IMR-90 (cell line): Measurements from ENCODE around the gene GRAMD2A. TPM values are rescaled to one million over a fixed set of nuclear protein-coding genes. Genes with fewer than 3 reads are reported as not detected.

Experiments
- ATAC-seq: fragments of 200-7000 bp; cut with Tn5 transposase; 2 replicates; pipeline ENCODE4 v1.9.1; 2020; ENCODE audit warnings: low read depth, mild to moderate bottlenecking, moderate library complexity
- BruUV-seq: library from RNA; stranded (reverse); fragments of 400-500 nt; replicated peaks from 2 replicates; lab custom pipeline; 2021; lab: Mats Ljungman, UMichigan
- CTCF ChIA-PET: fragments of 300-600 bp; formaldehyde crosslinking; extraction: SDS; loops from one replicate; lab custom pipeline; 2021; ENCODE audit warnings: antibody characterized with exemption; lab: Yijun Ruan, JAX
- POLR2A ChIA-PET: fragments of 300-600 bp; sonication (Branson Sonifier 250); formaldehyde crosslinking; loops from one replicate; lab custom pipeline; 2022; ENCODE audit warnings: antibody characterized with exemption; ENCODE audit not compliant: unreplicated experiment; lab: Charles Lee
- DNase-seq: peaks from one replicate; pipeline ENCODE4 v3.0.0; 2013
- H2AFZ ChIP-seq: replicated peaks from 2 replicates; pipeline ENCODE3; 2013; ENCODE audit warnings: low read length, mild to moderate bottlenecking; ENCODE audit not compliant: poor library complexity
- H2AK5ac ChIP-seq: 2 replicates; pipeline ENCODE4 v1.6.1; 2013; ENCODE audit warnings: low read depth, low read length, inconsistent platforms
- H2AK9ac ChIP-seq: replicated peaks from 2 replicates; pipeline ENCODE3; 2013; ENCODE audit warnings: mild to moderate bottlenecking, low read depth, low read length, moderate library complexity; ENCODE audit not compliant: poor library complexity
- H2BK120ac ChIP-seq: 2 replicates; pipeline ENCODE4 v1.6.1; 2013; ENCODE audit warnings: low read depth, low read length, inconsistent platforms
- H2BK15ac ChIP-seq: 3 replicates; pipeline ENCODE4 v1.6.1; 2013; ENCODE audit warnings: low read depth, low read length, inconsistent platforms
- H2BK20ac ChIP-seq: 2 replicates; pipeline ENCODE4 v1.6.1; 2013; ENCODE audit warnings: low read depth, mild to moderate bottlenecking, inconsistent platforms, low read length, moderate library complexity
- H2BK5ac ChIP-seq: 2 replicates; pipeline ENCODE4 v1.6.1; 2013; ENCODE audit warnings: mild to moderate bottlenecking, low read depth, low read length, inconsistent platforms; ENCODE audit not compliant: poor library complexity, severe bottlenecking
- H3K14ac ChIP-seq: replicated peaks from 2 replicates; pipeline ENCODE4 v1.6.1; 2013; ENCODE audit warnings: low read depth, low read length, inconsistent platforms
- H3K18ac ChIP-seq: 2 replicates; pipeline ENCODE4 v1.6.1; 2013; ENCODE audit warnings: low read depth, low read length, control low read depth
- H3K23ac ChIP-seq: 2 replicates; pipeline ENCODE4 v1.6.1; 2013; ENCODE audit warnings: low read depth, low read length, inconsistent platforms
- H3K27ac ChIP-seq: 2 replicates; pipeline ENCODE4 v1.5.1; 2013; ENCODE audit warnings: mild to moderate bottlenecking, control low read depth, low read length; ENCODE audit not compliant: insufficient read depth
- H3K27me3 ChIP-seq: 2 replicates; pipeline ENCODE4 v1.6.1; 2013; ENCODE audit warnings: low read length; ENCODE audit not compliant: control insufficient read depth, insufficient read depth
- H3K36me3 ChIP-seq: 2 replicates; pipeline ENCODE4 v1.6.1; 2013; ENCODE audit warnings: low read length, mixed read lengths; ENCODE audit not compliant: control insufficient read depth, insufficient read depth
- H3K4ac ChIP-seq: 2 replicates; pipeline ENCODE4 v1.6.1; 2013; ENCODE audit warnings: low read depth, low read length, inconsistent platforms
- H3K4me1 ChIP-seq: 2 replicates; pipeline ENCODE4 v1.6.1; 2013; ENCODE audit warnings: low read length, mixed read lengths; ENCODE audit not compliant: control insufficient read depth, insufficient read depth
- H3K4me2 ChIP-seq: 2 replicates; pipeline ENCODE4 v1.6.1; 2013; ENCODE audit warnings: low read depth, mild to moderate bottlenecking, control low read depth, low read length, moderate library complexity
- H3K4me3 ChIP-seq: 2 replicates; pipeline ENCODE4 v1.5.1; 2013; ENCODE audit warnings: low read depth, mild to moderate bottlenecking, control low read depth, low read length, moderate library complexity; ENCODE audit not compliant: insufficient read depth
- H3K56ac ChIP-seq: 2 replicates; pipeline ENCODE4 v1.6.1; 2013; ENCODE audit warnings: low read length, inconsistent platforms; ENCODE audit not compliant: insufficient read depth; ENCODE audit errors: extremely low read depth
- H3K79me1 ChIP-seq, 2 experiments: 2 replicates each; pipeline ENCODE4 v1.6.1; 2013; ENCODE audit warnings: low read length in 2 of 2, inconsistent platforms in 1 of 2, low read depth in 1 of 2
- H3K9ac ChIP-seq: 2 replicates; pipeline ENCODE4 v1.6.1; 2013; ENCODE audit warnings: low read depth, low read length, control low read depth
- H3K9me1 ChIP-seq: 2 replicates; pipeline ENCODE4 v1.6.1; 2013; ENCODE audit warnings: low read length, inconsistent platforms; ENCODE audit not compliant: insufficient read depth
- H3K9me3 ChIP-seq: 2 replicates; pipeline ENCODE4 v1.6.1; 2013; ENCODE audit warnings: low read length; ENCODE audit not compliant: control insufficient read depth, insufficient read depth
- H4K20me1 ChIP-seq: 2 replicates; pipeline ENCODE4 v1.6.1; 2013; ENCODE audit warnings: low read length, inconsistent platforms; ENCODE audit not compliant: insufficient read depth
- H4K5ac ChIP-seq: 2 replicates; pipeline ENCODE4 v1.6.1; 2013; ENCODE audit warnings: mild to moderate bottlenecking, low read depth, low read length, control low read depth
- H4K8ac ChIP-seq, 2 experiments: 2 replicates each; pipeline ENCODE4 v1.6.1; 2013; ENCODE audit warnings: low read depth in 2 of 2, low read length in 2 of 2, control low read depth in 1 of 2, inconsistent platforms in 1 of 2
- H4K91ac ChIP-seq: 2 replicates; pipeline ENCODE4 v1.6.1; 2013; ENCODE audit warnings: low read depth, low read length, inconsistent platforms; ENCODE audit not compliant: insufficient read depth
- MAFK ChIP-seq: IDR thresholded peaks from 2 replicates; pipeline ENCODE4 v1.6.1; 2012; ENCODE audit warnings: low read depth, low read length, improper control_type of control experiment
- RFX5 ChIP-seq: IDR thresholded peaks from 2 replicates; pipeline ENCODE4 v1.8.0; 2012; ENCODE audit warnings: low read depth, mild to moderate bottlenecking, low read length, moderate library complexity
- dilution Hi-C: fragments of 300-500 bp; cut with HindIII; formaldehyde crosslinking; loops from one replicate; pipeline ENCODE4 v1.14.3; 2018; ENCODE audit warnings: low sequenced_read_pairs; ENCODE audit not compliant: unreplicated experiment
- in situ Hi-C: fragments of 300-500 bp; cut with MboI; formaldehyde crosslinking; loops from 3 replicates; pipeline ENCODE4 v1.14.3; 2019; ENCODE audit warnings: low sequenced_read_pairs, inconsistent platforms, mixed read lengths
- intact Hi-C: fragments of 100-400 bp; cut with micrococcal nuclease; formaldehyde crosslinking; loops from 2 replicates; pipeline ENCODE4 v1.10.0; 2022
- polyA plus RNA-seq, 3 experiments: library from polyadenylated mRNA; depleted of rRNA; stranded (reverse); fragments of >200 nt; gene quantifications; 2 replicates each; pipeline ENCODE4 v1.2.3, GENCODE V29; 2012; ENCODE audit warnings: low replicate concordance in 1 of 3
- total RNA-seq: library from RNA; depleted of rRNA; stranded (reverse); fragments of >200 nt; gene quantifications from 2 replicates; pipeline ENCODE4 v1.2.3, GENCODE V29; 2012

GRAMD2A gene
- total and polyA plus RNA-seq, 2 of the 4 experiments (the other 2 are of a cell fraction) = 0.14 to 0.18 TPM

- H2BK120ac ChIP-seq = no peak overlapping the region
- no peak overlapping the region for H2AFZ ChIP-seq
- no peak overlapping the region for H3K27ac ChIP-seq
- no peak overlapping the region for H4K91ac ChIP-seq
- no peak overlapping the region for H2AK9ac ChIP-seq
- no peaks in the 10 kb centered on the region for H3K36me3 ChIP-seq
- TF ChIP-seq RFX5 (no peak), MAFK (peak; percentile 56)
- H3K9me3 ChIP-seq = no peaks in the 10 kb centered on the region
- no peaks in the 10 kb centered on the region; a peak in 1 of 4 replicates for H3K79me1 ChIP-seq
- no peak overlapping the region for H2BK20ac ChIP-seq
- H3K4me1 ChIP-seq = no peaks in the 10 kb centered on the region
- H4K20me1 ChIP-seq = no peaks in the 10 kb centered on the region
- CTCF ChIA-PET = no interaction called here
- H3K18ac ChIP-seq = no peak overlapping the region
- H3K27me3 ChIP-seq = no peaks in the 10 kb centered on the region
- dilution Hi-C loops (no loop called here), intact Hi-C loops (no loop called here), in situ Hi-C loops (no loop called here)
- no peak overlapping the region for H3K23ac ChIP-seq
- no TSS peak for BruUV-seq
- H3K56ac ChIP-seq = no peak overlapping the region
- H3K9ac ChIP-seq = no peak overlapping the region
- no peak overlapping the region for H3K4me2 ChIP-seq
- H4K5ac ChIP-seq = no peak overlapping the region
- no peak overlapping the region for H4K8ac ChIP-seq
- H3K4me3 ChIP-seq = no peak overlapping the region
- H2BK5ac ChIP-seq = no peak overlapping the region
- no peak overlapping the region for H3K14ac ChIP-seq
- H2BK15ac ChIP-seq = no peak overlapping the region
- POLR2A ChIA-PET = no interaction called here
- H2AK5ac ChIP-seq = no peak overlapping the region
- DNase-seq (no peak), ATAC-seq (no peak)
- H3K4ac ChIP-seq = no peak overlapping the region
- H3K9me1 ChIP-seq = no peaks in the 10 kb centered on the region
These were observed 69.2 kb downstream of the GRAMD2A start for GRCh38 chr15:72128359-72128758.
